Measurements from ENCODE around the gene SMARCD3. TPM values are rescaled to one million over a fixed set of nuclear protein-coding genes. Genes with fewer than 3 reads are reported as not detected.

Gene SMARCD3
- total and polyA plus RNA-seq, 2 of the 8 experiments (the other 6 are each of a cell fraction or from before 2014, with no cell fraction given), result 3.0 to 5.6 TPM

- TF ChIP-seq USF2 (IDR thresholded peaks at IDR 0.05; ENCODE audit: low read length), result no peak
- TF ChIP-seq JUN (IDR thresholded peaks at IDR 0.05; ENCODE audit: low read depth, low read length), result no peak
- no peak for TF ChIP-seq NANOG (IDR thresholded peaks at IDR 0.05; ENCODE audit: insufficient read depth, low read depth, low read length, poor library complexity, severe bottlenecking)
- TF ChIP-seq POU5F1 (IDR thresholded peaks at IDR 0.05; ENCODE audit: low read depth, low read length), result no peak
- TF ChIP-seq SIRT6 (IDR thresholded peaks at IDR 0.05; ENCODE audit: low read length), result no peak
- no peak for TF ChIP-seq KDM1A (IDR thresholded peaks at IDR 0.05; ENCODE audit: borderline replicate concordance, low read length)
Observed at GRCh38 chr7:151274396-151274795, 25.9 kb upstream of the SMARCD3 start (continued).

Measured in H1 (cell line).